H1 (cell line): ENCODE results near the gene HOXD4. TPM values are rescaled to one million over a fixed set of nuclear protein-coding genes. Genes with fewer than 3 reads are reported as not detected.
A peak's percentile ranks its signal among the peaks of the same experiment; 100 is the strongest.

Experiments used
- CTCF ChIA-PET: fragments of 300-600 bp; sonication (Branson Sonifier 250); formaldehyde crosslinking; loops from one replicate; lab custom pipeline; 2021; ENCODE audit not compliant: partially characterized antibody; lab: Charles Lee
- POLR2A ChIA-PET: fragments of 300-600 bp; sonication (Branson Sonifier 250); formaldehyde crosslinking; loops from one replicate; lab custom pipeline; 2021; ENCODE audit warnings: inconsistent platforms; ENCODE audit not compliant: partially characterized antibody; lab: Charles Lee
- DNase-seq, 2 experiments: peaks; one replicate each; pipeline versions ENCODE4 v3.0.0 to v3.0.0-alpha.2; 2010 to 2022; ENCODE audit warnings: low spot score in 2 of 2, low read depth in 1 of 2, mixed read lengths in 1 of 2
- FAIRE-seq: peaks from 2 replicates; lab custom pipeline; 2011; peaks lifted over from hg19 to GRCh38; lab: Jason Lieb, UNC
- H2AFZ ChIP-seq: 2 replicates; pipeline ENCODE4 v1.8.1; 2012; ENCODE audit warnings: low read length, inconsistent platforms
- H2AK5ac ChIP-seq: 2 replicates; pipeline ENCODE4 v1.6.1; 2013; ENCODE audit warnings: low read depth, low read length
- H2BK120ac ChIP-seq: replicated peaks from 2 replicates; pipeline ENCODE3; 2013; ENCODE audit warnings: low read depth, low read length, inconsistent platforms
- H2BK12ac ChIP-seq: 2 replicates; pipeline ENCODE4 v1.6.1; 2013; ENCODE audit warnings: low read depth, low read length
- H2BK15ac ChIP-seq: 2 replicates; pipeline ENCODE4 v1.6.1; 2013; ENCODE audit warnings: low read length
- H2BK20ac ChIP-seq: 2 replicates; pipeline ENCODE4 v1.6.1; 2013; ENCODE audit warnings: low read length
- H2BK5ac ChIP-seq: 2 replicates; pipeline ENCODE4 v1.6.1; 2013; ENCODE audit warnings: low read depth, low read length
- H3K14ac ChIP-seq: 2 replicates; pipeline ENCODE4 v1.6.1; 2013; ENCODE audit warnings: inconsistent platforms; ENCODE audit not compliant: insufficient read length
- H3K18ac ChIP-seq: 2 replicates; pipeline ENCODE4 v1.6.1; 2013; ENCODE audit warnings: low read length; ENCODE audit errors: extremely low read depth
- H3K23ac ChIP-seq: 2 replicates; pipeline ENCODE4 v1.6.1; 2013; ENCODE audit warnings: inconsistent platforms; ENCODE audit not compliant: insufficient read length
- H3K23me2 ChIP-seq: 2 replicates; pipeline ENCODE4 v1.6.1; 2013; ENCODE audit warnings: low read depth, low read length
- H3K27ac ChIP-seq: 2 replicates; pipeline ENCODE4 v1.6.1; 2011; ENCODE audit warnings: low read depth, low read length, inconsistent platforms
- H3K27me3 ChIP-seq, 4 experiments: replicated peaks in 1 of 4; 1 replicate in 1 of 4; 2 replicates in 3 of 4; pipeline versions ENCODE4 v1.6.1 to v1.8.1; 2011 to 2013; ENCODE audit warnings: low read length in 3 of 4, mild to moderate bottlenecking in 3 of 4, inconsistent platforms in 2 of 4, mixed read lengths in 2 of 4, moderate library complexity in 1 of 4; ENCODE audit not compliant: control insufficient read depth in 3 of 4, insufficient read depth in 3 of 4; ENCODE audit errors: extremely low read depth in 1 of 4
- H3K36me3 ChIP-seq, 4 experiments: 2 replicates each; pipeline versions ENCODE4 v1.6.1 to v1.8.1; 2011 to 2013; ENCODE audit warnings: mild to moderate bottlenecking in 4 of 4, low read length in 3 of 4, moderate library complexity in 2 of 4, control low read depth in 1 of 4, inconsistent platforms in 1 of 4; ENCODE audit not compliant: insufficient read depth in 4 of 4, control insufficient read depth in 2 of 4
- H3K4ac ChIP-seq: replicated peaks from 2 replicates; pipeline ENCODE3; 2013; ENCODE audit warnings: low read length, low read depth, mixed read lengths, inconsistent platforms; ENCODE audit not compliant: insufficient read length
- H3K4me1 ChIP-seq, 4 experiments: replicated peaks in 1 of 4; 1 replicate in 1 of 4; 2 replicates in 3 of 4; pipeline versions ENCODE4 v1.6.1 to v1.8.1; 2011 to 2013; ENCODE audit warnings: low read length in 3 of 4, inconsistent platforms in 2 of 4, mixed read lengths in 1 of 4; ENCODE audit not compliant: insufficient read depth in 4 of 4, control insufficient read depth in 3 of 4
- H3K4me2 ChIP-seq, 2 experiments: 2 replicates each; pipeline versions ENCODE4 v1.6.1 to v1.8.1; 2011 to 2013; ENCODE audit warnings: low read depth in 2 of 2, low read length in 2 of 2, control low read depth in 1 of 2, inconsistent platforms in 1 of 2, mild to moderate bottlenecking in 1 of 2; ENCODE audit not compliant: insufficient read depth in 1 of 2
- H3K4me3 ChIP-seq, 4 experiments: fragments of 200-600, 300-600 bp in 1 of 4; sonication (generic), shearing (Covaris generic), sonication (Bioruptor Twin) in 1 of 4; 2 replicates each; pipeline versions ENCODE4 v1.5.1 to v1.8.1; 2011 to 2016; ENCODE audit warnings: low read length in 4 of 4, low read depth in 3 of 4, control low read depth in 2 of 4, inconsistent platforms in 2 of 4, mild to moderate bottlenecking in 2 of 4, mixed read lengths in 1 of 4, moderate library complexity in 1 of 4; ENCODE audit not compliant: insufficient read depth in 2 of 4; ENCODE audit errors: extremely low read depth in 1 of 4
- H3K56ac ChIP-seq: replicated peaks from 2 replicates; pipeline ENCODE3; 2013; ENCODE audit warnings: low read depth, mild to moderate bottlenecking, mixed read lengths, low read length, inconsistent platforms; ENCODE audit not compliant: insufficient read length
- H3K79me1 ChIP-seq: 2 replicates; pipeline ENCODE4 v1.6.1; 2013; ENCODE audit warnings: low read depth, low read length, control low read depth
- H3K79me2 ChIP-seq, 2 experiments: 2 replicates each; pipeline versions ENCODE4 v1.6.1 to v1.8.1; 2012 to 2013; ENCODE audit warnings: low read length in 2 of 2, mild to moderate bottlenecking in 2 of 2, inconsistent platforms in 1 of 2; ENCODE audit not compliant: insufficient read depth in 2 of 2, control insufficient read depth in 1 of 2
- H3K9ac ChIP-seq, 4 experiments: replicated peaks in 1 of 4; 1 replicate in 1 of 4; 2 replicates in 3 of 4; pipeline versions ENCODE4 v1.6.1 to v1.8.1; 2011 to 2013; ENCODE audit warnings: low read depth in 3 of 4, low read length in 3 of 4, control low read depth in 2 of 4, mild to moderate bottlenecking in 2 of 4, moderate library complexity in 2 of 4, inconsistent platforms in 1 of 4; ENCODE audit errors: extremely low read depth in 1 of 4
- H3K9me3 ChIP-seq, 2 experiments: 2 replicates each; pipeline versions ENCODE4 v1.6.1 to v1.8.1; 2012 to 2013; ENCODE audit warnings: mild to moderate bottlenecking in 2 of 2, moderate library complexity in 2 of 2, control low read depth in 1 of 2, inconsistent platforms in 1 of 2, low read depth in 1 of 2, low read length in 1 of 2, mixed read lengths in 1 of 2; ENCODE audit not compliant: insufficient read depth in 2 of 2
- H4K20me1 ChIP-seq, 2 experiments: replicated peaks in 1 of 2; 2 replicates each; pipeline versions ENCODE3 to v1.8.1; 2011 to 2013; ENCODE audit warnings: inconsistent platforms in 2 of 2, low read length in 2 of 2, mild to moderate bottlenecking in 1 of 2; ENCODE audit not compliant: insufficient read depth in 2 of 2, control insufficient read depth in 1 of 2
- H4K5ac ChIP-seq: 2 replicates; pipeline ENCODE4 v1.6.1; 2013; ENCODE audit warnings: low read length, low read depth, mixed read lengths, inconsistent platforms; ENCODE audit not compliant: insufficient read length
- H4K8ac ChIP-seq: 2 replicates; pipeline ENCODE4 v1.8.0; 2013; ENCODE audit warnings: mild to moderate bottlenecking, moderate library complexity, low read length, inconsistent platforms; ENCODE audit not compliant: insufficient read depth; ENCODE audit errors: extremely low read depth
- H4K91ac ChIP-seq: replicated peaks from 2 replicates; pipeline ENCODE3; 2013; ENCODE audit warnings: low read length, mixed read lengths, inconsistent platforms; ENCODE audit not compliant: insufficient read length
- RNF2 ChIP-seq: fragments of 200-900, 300-1000 bp; sonication (generic); IDR thresholded peaks from 2 replicates; pipeline ENCODE4 v1.7.1; 2016; ENCODE audit warnings: borderline replicate concordance, low read depth, mild to moderate bottlenecking, antibody characterized with exemption, low read length; ENCODE audit not compliant: poor library complexity, severe bottlenecking; ENCODE audit errors: missing control alignments
- SUZ12 ChIP-seq: fragments of 200-600 bp; sonication (generic); IDR thresholded peaks from 2 replicates; pipeline ENCODE4 v1.6.1; 2012; ENCODE audit warnings: mild to moderate bottlenecking, inconsistent platforms, low read length, moderate library complexity, mixed read lengths
- TBP ChIP-seq: IDR thresholded peaks from 2 replicates; pipeline ENCODE4 v1.6.1; 2011; ENCODE audit warnings: low read depth, low read length, improper control_type of control experiment
- WGBS, 2 experiments: shearing (Covaris generic) in 1 of 2; methylation state at CpG; one replicate each; pipeline versions ENCODE4 v1.1.6 to v1.1.7; 2013 to 2015; ENCODE audit warnings: low lambda C conversion rate in 2 of 2, mixed read lengths in 2 of 2, inconsistent platforms in 1 of 2, low coverage in 1 of 2, missing lambda C conversion rate in 1 of 2; ENCODE audit not compliant: insufficient replicate concordance in 2 of 2, insufficient coverage in 1 of 2, insufficient read length in 1 of 2; ENCODE audit errors: extremely low coverage in 1 of 2, missing lambda C conversion rate in 1 of 2; 5-methylcytosine and 5-hydroxymethylcytosine counted together
- polyA plus RNA-seq, 7 experiments: library from polyadenylated mRNA; depleted of rRNA in 3 of 7; stranded (reverse) in 5 of 7; unstranded in 2 of 7; fragments of >200 nt in 5 of 7; fragments of 200-250 nt in 2 of 7; gene quantifications; 1 replicate in 5 of 7; 2 replicates in 1 of 7; 4 replicates in 1 of 7; pipeline versions ENCODE4 v1.2.1 to v1.2.3, GENCODE V29; 2011 to 2013; ENCODE audit warnings: missing spikeins in 2 of 7, mixed read lengths in 2 of 7
- total RNA-seq: library from RNA; stranded (reverse); fragmentation: NEBNext Ultra II Directional; extraction: Animal tissue kit (Norgen Biotek cat#: 25700); gene quantifications from 2 replicates; pipeline ENCODE4 v1.2.1, GENCODE V29; 2021
- TF ChIP-seq, protein P1 (sequence below): IDR thresholded peaks from 2 replicates; pipeline ENCODE4 v1.6.1; 2012; ENCODE audit warnings: low read length, inconsistent platforms
- TF ChIP-seq, protein P2 (sequence below): IDR thresholded peaks from 2 replicates; pipeline ENCODE4 v1.6.1; 2011; ENCODE audit warnings: low read length, improper control_type of control experiment
- TF ChIP-seq, protein P3 (sequence below): IDR thresholded peaks from 2 replicates; pipeline ENCODE4 v1.6.1; 2011; ENCODE audit warnings: low read depth, mild to moderate bottlenecking, low read length; ENCODE audit not compliant: insufficient read depth

HOXD4 gene
- total and polyA plus RNA-seq, 2 of the 8 experiments (the other 6 are each of a cell fraction or from before 2014, with no cell fraction given): not detected

DNA sequence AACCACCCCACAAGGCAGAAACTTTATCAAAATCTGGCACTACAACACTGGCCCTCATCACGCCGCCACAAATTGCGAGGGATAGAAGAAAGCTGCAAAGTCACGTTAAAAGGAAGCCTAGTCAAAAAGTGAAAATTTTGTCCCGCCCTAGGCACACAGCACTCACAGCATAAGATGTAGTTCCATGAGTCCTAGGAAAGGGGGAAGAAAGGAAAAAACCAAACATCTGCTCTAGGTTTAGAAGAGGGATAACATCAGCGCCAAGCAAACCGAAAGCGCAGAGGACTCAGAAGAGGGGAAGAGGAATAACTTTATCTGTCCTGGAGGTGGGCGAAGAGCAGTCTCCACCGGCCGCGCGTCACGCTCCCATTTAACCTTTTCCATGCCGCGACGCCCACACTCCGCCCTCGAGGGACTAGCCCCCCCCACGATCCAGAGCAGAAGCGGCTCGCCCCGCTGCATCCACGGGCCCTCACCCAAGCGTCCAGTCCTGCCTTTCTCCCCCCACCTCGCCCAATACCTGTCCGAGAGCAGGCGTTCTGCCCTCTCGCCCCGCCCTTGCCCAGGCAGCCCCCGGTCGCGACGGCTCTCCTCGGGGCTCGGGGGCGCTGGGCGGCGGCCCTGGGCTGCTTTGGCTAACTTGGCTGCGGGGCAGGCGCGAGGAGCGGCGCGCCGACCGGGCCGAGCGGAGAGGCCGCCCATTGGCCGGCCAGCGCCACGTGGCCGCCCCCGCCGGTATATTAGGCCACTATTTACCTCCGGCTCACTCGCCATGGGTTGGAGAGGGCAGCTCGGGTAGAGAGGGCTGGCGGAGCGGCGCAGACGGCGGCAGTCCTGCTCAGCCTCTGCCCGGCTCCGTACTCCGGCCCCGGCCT, 36.8 kb downstream of the HOXD4 start, which contains the start of gene HOXD1:
Gene HOXD1, plus strand, starts transcription at position 770 of the 875 bp plus-strand sequence. CDS start 134 bp downstream, outside the sequence.
- WGBS, 2 experiments: 2% methylated on average over 51 of the region's 68 CpGs; no CpG with 5 or more reads in 1 of the 2 experiments
- H2BK12ac ChIP-seq: 0 out of 2 replicates have a peak within 1 kb of the TSS, but pooled peaks have one; percentile 71
- H2AK5ac ChIP-seq: no peak within 1 kb of the TSS
- peaks cover 11% of the 10 kb centered on the region; the same call in 1 of the 2 replicates for H3K23me2 ChIP-seq
- no peak within 1 kb of the TSS for H2BK120ac ChIP-seq
- no peak within 1 kb of the TSS for H3K56ac ChIP-seq
- no peak within 1 kb of the TSS for H3K14ac ChIP-seq
- H3K36me3 ChIP-seq: no peaks in the 10 kb centered on the region
- no peak within 1 kb of the TSS for H2BK15ac ChIP-seq
- no peak within 1 kb of the TSS for H3K4ac ChIP-seq
- H2AFZ ChIP-seq: no peak within 1 kb of the TSS
- H4K20me1 ChIP-seq: peaks cover 10 to 21% of the 10 kb centered on the region in 2 experiments
- H3K9me3 ChIP-seq: no peaks in the 10 kb centered on the region
- no peak within 1 kb of the TSS for H3K27ac ChIP-seq
- peaks cover 5 to 12% (median 6%) of the 10 kb centered on the region in 4 experiments; a peak in 5 of 7 replicates for H3K4me1 ChIP-seq
- no peak within 1 kb of the TSS for H2BK20ac ChIP-seq
- H4K8ac ChIP-seq: peak within 1 kb of the TSS; percentile 82; the same call in 1 of the 2 replicates
- H3K4me2 ChIP-seq: peak within 1 kb of the TSS; percentile 63 to 76
- H3K79me1 ChIP-seq: no peaks in the 10 kb centered on the region
- CTCF ChIA-PET: interaction anchor here (0.9 to 8.7 kb wide), 9 partner anchors 9 to 367 kb away, joined by 3 to 60 read pairs (median 4); no protein-coding TSS in a partner anchor
- H3K18ac ChIP-seq: no peak within 1 kb of the TSS; the same call in 1 of the 2 replicates
- FAIRE-seq: no peak
- peak in 1 of 2 experiments; percentile 82 for DNase-seq
- peaks cover 74 to 99% (median 91%) of the 10 kb centered on the region in 4 experiments for H3K27me3 ChIP-seq
- no peak within 1 kb of the TSS for H4K5ac ChIP-seq
- H2BK5ac ChIP-seq: no peak within 1 kb of the TSS
- no peak within 1 kb of the TSS for H3K9ac ChIP-seq
- H4K91ac ChIP-seq: no peak within 1 kb of the TSS
- H3K4me3 ChIP-seq: peak within 1 kb of the TSS; percentile 5 to 54 (median 30); a peak in 7 of 8 replicates
- H3K23ac ChIP-seq: no peak within 1 kb of the TSS
- no peaks in the 10 kb centered on the region for H3K79me2 ChIP-seq
- POLR2A ChIA-PET: interaction anchor here (0.8 to 1.1 kb wide), 5 partner anchors 9 to 84 kb away, joined by 3 to 4 read pairs (median 3); no protein-coding TSS in a partner anchor
- TF ChIP-seq, protein P1, sequence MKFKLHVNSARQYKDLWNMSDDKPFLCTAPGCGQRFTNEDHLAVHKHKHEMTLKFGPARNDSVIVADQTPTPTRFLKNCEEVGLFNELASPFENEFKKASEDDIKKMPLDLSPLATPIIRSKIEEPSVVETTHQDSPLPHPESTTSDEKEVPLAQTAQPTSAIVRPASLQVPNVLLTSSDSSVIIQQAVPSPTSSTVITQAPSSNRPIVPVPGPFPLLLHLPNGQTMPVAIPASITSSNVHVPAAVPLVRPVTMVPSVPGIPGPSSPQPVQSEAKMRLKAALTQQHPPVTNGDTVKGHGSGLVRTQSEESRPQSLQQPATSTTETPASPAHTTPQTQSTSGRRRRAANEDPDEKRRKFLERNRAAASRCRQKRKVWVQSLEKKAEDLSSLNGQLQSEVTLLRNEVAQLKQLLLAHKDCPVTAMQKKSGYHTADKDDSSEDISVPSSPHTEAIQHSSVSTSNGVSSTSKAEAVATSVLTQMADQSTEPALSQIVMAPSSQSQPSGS: no peak
- peak; percentile 90 for TF ChIP-seq SUZ12
- TF ChIP-seq, protein P2, sequence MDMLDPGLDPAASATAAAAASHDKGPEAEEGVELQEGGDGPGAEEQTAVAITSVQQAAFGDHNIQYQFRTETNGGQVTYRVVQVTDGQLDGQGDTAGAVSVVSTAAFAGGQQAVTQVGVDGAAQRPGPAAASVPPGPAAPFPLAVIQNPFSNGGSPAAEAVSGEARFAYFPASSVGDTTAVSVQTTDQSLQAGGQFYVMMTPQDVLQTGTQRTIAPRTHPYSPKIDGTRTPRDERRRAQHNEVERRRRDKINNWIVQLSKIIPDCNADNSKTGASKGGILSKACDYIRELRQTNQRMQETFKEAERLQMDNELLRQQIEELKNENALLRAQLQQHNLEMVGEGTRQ: peak; percentile 93
- TF ChIP-seq TBP: peak; percentile 80
- TF ChIP-seq RNF2: peak; percentile 58
- TF ChIP-seq, protein P3, sequence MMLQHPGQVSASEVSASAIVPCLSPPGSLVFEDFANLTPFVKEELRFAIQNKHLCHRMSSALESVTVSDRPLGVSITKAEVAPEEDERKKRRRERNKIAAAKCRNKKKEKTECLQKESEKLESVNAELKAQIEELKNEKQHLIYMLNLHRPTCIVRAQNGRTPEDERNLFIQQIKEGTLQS: peak; percentile 79; the same call in 1 of the 2 replicates
